DMS 273 treated with DMSO at 0.1 percent for 48 hours (cell line): Measurements from ENCODE around the gene PPFIA3.
"Not testable (repeated sequence)": the region's sequence is repeated elsewhere in the genome, so short reads cannot be mapped to it uniquely, and the experiment has no call there.

Experiments
- DNase-seq: peaks from one replicate; lab custom pipeline; 2025; lab: John Stamatoyannopoulos, UW

Gene PPFIA3

GRCh38 chr19:49150106-49150943, 31.0 kb downstream of the PPFIA3 start:
- peak; percentile 86 for DNase-seq

- no peak for DNase-seq
Observed at GRCh38 chr19:49150944-49151243, 31.6 kb downstream of the PPFIA3 start.

- DNase-seq: peak; percentile 75
Observed at GRCh38 chr19:49151267-49152118, 32.1 kb downstream of the PPFIA3 start.

DNA sequence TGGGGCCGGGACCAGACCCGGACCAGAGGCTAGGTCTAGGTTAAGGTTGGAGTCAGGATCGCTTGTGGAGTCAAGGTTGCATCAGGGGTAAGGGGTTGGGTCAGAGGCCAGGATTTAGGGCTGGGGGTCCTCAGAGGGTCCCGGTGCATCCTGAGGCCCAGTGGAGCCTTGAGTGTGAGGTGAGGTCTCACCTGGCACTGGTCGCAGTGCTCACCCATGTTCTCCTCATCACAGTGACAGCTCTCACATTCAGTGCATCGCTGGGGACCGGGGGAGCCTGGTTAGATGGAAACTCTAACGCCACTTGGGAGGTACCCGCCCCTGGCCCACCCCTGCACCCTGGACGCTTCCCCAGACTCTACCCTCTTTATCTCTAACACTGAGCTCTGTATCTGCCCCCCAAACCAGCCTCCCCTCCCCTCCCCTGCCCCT, 32.8 kb downstream of the PPFIA3 start:
- DNase-seq: no peak

GRCh38 chr19:49153167-49153809, 33.9 kb downstream of the PPFIA3 start:
- DNase-seq: no peak

GRCh38 chr19:49154279-49154678, 34.9 kb downstream of the PPFIA3 start:
- no peak for DNase-seq

- DNase-seq: no peak
Observed at GRCh38 chr19:49155005-49155819, 35.9 kb downstream of the PPFIA3 start, which contains the start of gene HRC. Gene HRC (minus strand): TSS chr19:49155396. CDS start chr19:49155237, 159 bp downstream.

- DNase-seq: no peak
Observed at GRCh38 chr19:49155820-49156346, 36.5 kb downstream of the PPFIA3 start.

DNA sequence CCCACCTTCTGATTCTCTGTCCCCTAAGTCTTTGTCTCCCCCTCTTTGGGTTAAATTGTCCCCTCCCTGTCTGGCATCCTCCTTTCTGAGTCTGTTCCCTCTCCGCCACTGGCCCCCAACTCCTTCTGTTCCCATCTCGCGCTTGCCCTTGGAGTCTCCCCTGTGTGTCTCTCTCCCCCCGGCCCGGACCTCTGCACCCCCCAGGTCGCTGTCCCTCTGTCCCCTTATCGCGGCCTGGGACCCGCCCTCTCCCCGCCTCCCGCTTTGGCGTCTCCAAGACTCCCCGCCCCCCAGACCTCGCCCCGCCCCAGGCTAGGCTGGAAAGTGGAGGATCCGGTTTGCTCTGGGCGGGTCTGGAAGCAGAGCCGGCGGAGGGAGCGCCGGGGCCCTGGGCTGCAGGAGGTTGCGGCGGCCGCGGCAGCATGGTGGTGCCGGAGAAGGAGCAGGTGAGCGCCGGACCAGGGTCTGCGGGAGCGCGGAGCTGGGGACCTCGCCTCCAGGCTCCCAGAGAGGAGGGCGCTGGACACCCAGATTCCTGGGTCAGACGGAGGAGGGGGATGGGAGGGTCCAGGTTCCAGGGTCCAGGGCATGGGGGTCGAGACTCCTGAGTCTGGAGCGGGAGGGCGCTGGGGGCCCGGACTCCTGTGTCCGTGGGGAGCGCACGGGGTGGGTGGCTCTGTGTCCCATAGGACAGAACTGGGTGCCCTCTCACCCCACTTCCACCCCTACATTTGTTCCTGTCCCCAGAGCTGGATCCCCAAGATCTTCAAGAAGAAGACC, 38.3 kb downstream of the PPFIA3 start, which contains the start of gene TRPM4:
Gene TRPM4, plus strand, starts transcription at position 348 of the 780 bp plus-strand sequence. Its CDS starts 75 bp downstream, at position 423.
- peak; percentile 41 for DNase-seq

DNA sequence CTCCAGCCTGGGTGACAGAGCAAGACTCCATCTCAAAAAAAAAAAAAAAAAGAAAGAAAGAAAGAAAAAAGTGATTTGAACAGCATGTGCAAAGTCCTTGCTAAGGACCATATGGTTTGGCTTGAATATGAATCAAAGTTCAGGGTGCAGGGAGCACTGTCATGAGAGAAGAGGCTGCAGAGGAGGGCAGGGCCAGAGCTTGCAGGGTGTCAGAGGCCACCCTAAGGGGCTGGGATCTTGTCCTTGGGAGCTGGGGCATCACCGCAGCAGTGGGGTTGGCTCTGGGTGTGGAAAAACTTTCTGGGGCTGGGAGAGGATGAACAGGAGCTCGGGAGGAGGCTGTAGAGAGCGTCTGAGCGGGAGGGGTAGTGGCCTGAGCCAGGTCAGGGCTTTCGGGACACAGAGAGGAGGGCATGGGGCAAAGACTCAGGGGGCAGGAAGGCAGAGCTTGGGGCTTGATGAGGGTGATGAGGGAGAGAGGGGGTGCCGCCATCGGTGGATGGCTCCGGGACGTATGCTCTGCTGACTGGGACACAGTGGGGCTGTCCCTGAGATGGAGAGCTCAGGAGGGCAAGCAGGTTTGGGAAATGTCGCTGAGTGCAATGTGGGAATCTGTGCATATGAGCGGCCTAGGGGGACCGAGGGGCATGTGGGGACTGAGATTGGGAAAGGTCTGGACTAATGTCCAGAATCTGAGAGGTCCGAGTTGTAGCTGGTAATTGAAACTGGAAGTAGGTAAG, 41.3 kb downstream of the PPFIA3 start:
- no peak for DNase-seq

- no peak for DNase-seq
Observed at GRCh38 chr19:49161987-49162386, 42.6 kb downstream of the PPFIA3 start.

GRCh38 chr19:49165111-49165750, 45.9 kb downstream of the PPFIA3 start:
- DNase-seq: no peak

GRCh38 chr19:49165865-49166301, 46.5 kb downstream of the PPFIA3 start:
- DNase-seq: no peak

DNA sequence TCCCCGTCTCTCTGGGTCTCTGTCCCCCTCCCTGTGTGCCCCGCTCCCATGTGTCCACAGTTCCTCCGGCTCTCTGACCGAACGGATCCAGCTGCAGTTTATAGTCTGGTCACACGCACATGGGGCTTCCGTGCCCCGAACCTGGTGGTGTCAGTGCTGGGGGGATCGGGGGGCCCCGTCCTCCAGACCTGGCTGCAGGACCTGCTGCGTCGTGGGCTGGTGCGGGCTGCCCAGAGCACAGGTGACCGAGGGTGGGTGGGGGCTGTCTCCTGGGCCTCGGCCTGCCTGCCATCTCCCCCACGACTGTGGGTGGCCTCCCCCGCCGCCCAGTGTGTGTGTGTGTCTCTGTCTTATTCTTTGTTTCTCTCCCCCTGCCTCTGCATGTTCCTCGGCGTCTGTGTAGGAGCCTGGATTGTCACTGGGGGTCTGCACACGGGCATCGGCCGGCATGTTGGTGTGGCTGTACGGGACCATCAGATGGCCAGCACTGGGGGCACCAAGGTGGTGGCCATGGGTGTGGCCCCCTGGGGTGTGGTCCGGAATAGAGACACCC, 48.6 kb downstream of the PPFIA3 start:
- no peak for DNase-seq

DNA sequence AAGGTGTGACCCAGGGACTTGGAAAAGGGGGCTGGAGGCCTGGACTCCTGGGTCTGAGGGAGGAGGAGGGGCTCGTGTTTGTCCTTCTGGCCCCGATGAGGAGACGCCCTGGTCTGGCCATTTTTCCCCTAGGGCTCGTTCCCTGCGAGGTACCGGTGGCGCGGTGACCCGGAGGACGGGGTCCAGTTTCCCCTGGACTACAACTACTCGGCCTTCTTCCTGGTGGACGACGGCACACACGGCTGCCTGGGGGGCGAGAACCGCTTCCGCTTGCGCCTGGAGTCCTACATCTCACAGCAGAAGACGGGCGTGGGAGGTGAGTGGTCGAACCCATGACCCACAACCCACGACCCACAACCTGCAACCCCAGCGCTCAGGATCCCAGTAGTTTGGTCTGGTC, 49.1 kb downstream of the PPFIA3 start:
- no peak for DNase-seq

- DNase-seq: no peak
Observed at GRCh38 chr19:49173198-49173597, 53.9 kb downstream of the PPFIA3 start.

GRCh38 chr19:49180659-49181058, 61.3 kb downstream of the PPFIA3 start:
- no peak for DNase-seq

- not testable (repeated sequence) for DNase-seq
Observed at GRCh38 chr19:49182010-49182847, 62.9 kb downstream of the PPFIA3 start.
